Activated T-helper 1 cell treated with anti-CD3 and anti-CD28 coated beads, Interleukin-12 subunit alpha, Interleukin-12 subunit beta, Interleukin-2, Interleukin-4 antibody, amounts not matched to agents 30 ng/mL and 10 ng/mL and 1 ng/mL, durations not matched to agents 14 hours and 24 hours and 36 hours (primary cell): ENCODE results near the gene SMCP. TPM values are rescaled to one million over a fixed set of nuclear protein-coding genes. Genes with fewer than 3 reads are reported as not detected.

Experiments
- DNase-seq: peaks from one replicate; pipeline ENCODE4 v3.0.0; 2021; ENCODE audit warnings: low spot score
- H3K27ac Mint-ChIP-seq: one replicate; pipeline ENCODE4 v1.8.0; 2021; ENCODE audit warnings: mild to moderate bottlenecking, mixed read lengths
- H3K27me3 Mint-ChIP-seq: one replicate; pipeline ENCODE4 v1.8.0; 2022; ENCODE audit warnings: mild to moderate bottlenecking, moderate library complexity, mixed read lengths; ENCODE audit not compliant: insufficient read depth
- H3K36me3 Mint-ChIP-seq: one replicate; pipeline ENCODE4 v1.8.0; 2021; ENCODE audit warnings: low read depth, mixed read lengths
- H3K4me1 Mint-ChIP-seq: one replicate; pipeline ENCODE4 v1.8.0; 2021; ENCODE audit warnings: low read depth, mixed read lengths
- H3K4me3 Mint-ChIP-seq: one replicate; pipeline ENCODE4 v1.8.0; 2021; ENCODE audit warnings: mild to moderate bottlenecking, moderate library complexity, mixed read lengths
- H3K9me3 Mint-ChIP-seq: one replicate; pipeline ENCODE4 v1.8.0; 2021; ENCODE audit warnings: mixed read lengths
- intact Hi-C: fragments of 100-400 bp; cut with micrococcal nuclease; formaldehyde crosslinking; loops from one replicate; pipeline ENCODE4 v1.15.1; 2024
- total RNA-seq: library from RNA; stranded (reverse); gene quantifications from 2 replicates; pipeline ENCODE4 v1.2.3, GENCODE V29; 2022

Gene SMCP
- total RNA-seq, 1 donor from 2014 or later: not detected

- H3K4me3 Mint-ChIP-seq: no peak overlapping the region
- peaks cover 10% of the 10 kb centered on the region for H3K27me3 Mint-ChIP-seq
- no peak overlapping the region for H3K27ac Mint-ChIP-seq
- no peaks in the 10 kb centered on the region for H3K36me3 Mint-ChIP-seq
- H3K4me1 Mint-ChIP-seq: no peaks in the 10 kb centered on the region
- DNase-seq: no peak
- intact Hi-C loops: no loop called here
- H3K9me3 Mint-ChIP-seq: no peaks in the 10 kb centered on the region
These were observed 23.5 kb downstream of the SMCP start for GRCh38 chr1:152901631-152902030.

- intact Hi-C loops: no loop called here
- H3K27ac Mint-ChIP-seq: no peak overlapping the region
- peaks cover 7% of the 10 kb centered on the region for H3K27me3 Mint-ChIP-seq
- no peaks in the 10 kb centered on the region for H3K9me3 Mint-ChIP-seq
- no peak overlapping the region for H3K4me3 Mint-ChIP-seq
- no peaks in the 10 kb centered on the region for H3K4me1 Mint-ChIP-seq
- H3K36me3 Mint-ChIP-seq: no peaks in the 10 kb centered on the region
- no peak for DNase-seq
These were observed 24.5 kb downstream of the SMCP start for GRCh38 chr1:152902636-152903035.

- no peak for DNase-seq
- Mint-ChIP-seq H3K9me3 (no peaks in the 10 kb centered on the region), H3K36me3 (no peaks in the 10 kb centered on the region), H3K27ac (no peak overlapping the region), H3K4me1 (no peaks in the 10 kb centered on the region), H3K4me3 (no peak overlapping the region), H3K27me3 (peaks cover 1% of the 10 kb centered on the region)
- intact Hi-C loops: no loop called here
These were observed 26.7 kb downstream of the SMCP start for GRCh38 chr1:152904688-152905440.

- no peak overlapping the region for H3K4me3 Mint-ChIP-seq
- H3K27ac Mint-ChIP-seq: no peak overlapping the region
- intact Hi-C loops: no loop called here
- no peaks in the 10 kb centered on the region for H3K36me3 Mint-ChIP-seq
- DNase-seq: no peak
- no peaks in the 10 kb centered on the region for H3K9me3 Mint-ChIP-seq
- no peaks in the 10 kb centered on the region for H3K27me3 Mint-ChIP-seq
- no peaks in the 10 kb centered on the region for H3K4me1 Mint-ChIP-seq
These were observed 28.0 kb downstream of the SMCP start for GRCh38 chr1:152906023-152906565.

GRCh38 chr1:152907686-152908601 is 29.8 kb downstream of the SMCP start, which contains the start of gene IVL:
Gene IVL (plus strand): TSS chr1:152908546. CDS start chr1:152909798, 1,252 bp downstream.
- H3K4me1 Mint-ChIP-seq: no peaks in the 10 kb centered on the region
- peaks cover 4% of the 10 kb centered on the region for H3K27me3 Mint-ChIP-seq
- H3K9me3 Mint-ChIP-seq: no peaks in the 10 kb centered on the region
- no peaks in the 10 kb centered on the region for H3K36me3 Mint-ChIP-seq
- DNase-seq: no peak
- intact Hi-C loops: no loop called here
- no peak within 1 kb of the TSS for H3K4me3 Mint-ChIP-seq
- H3K27ac Mint-ChIP-seq: no peak within 1 kb of the TSS

GRCh38 chr1:152909206-152909605 is 31.1 kb downstream of the SMCP start:
- Mint-ChIP-seq H3K9me3 (no peaks in the 10 kb centered on the region), H3K36me3 (no peaks in the 10 kb centered on the region), H3K27me3 (peaks cover 6% of the 10 kb centered on the region), H3K27ac (no peak overlapping the region), H3K4me1 (no peaks in the 10 kb centered on the region), H3K4me3 (no peak overlapping the region)
- DNase-seq: no peak
- intact Hi-C loops: no loop called here

- Mint-ChIP-seq H3K4me1 (no peaks in the 10 kb centered on the region), H3K36me3 (no peaks in the 10 kb centered on the region), H3K27me3 (peaks cover 12% of the 10 kb centered on the region), H3K9me3 (no peaks in the 10 kb centered on the region), H3K27ac (no peak overlapping the region), H3K4me3 (no peak overlapping the region)
- DNase-seq: no peak
- intact Hi-C loops: no loop called here
These were observed 34.3 kb downstream of the SMCP start for GRCh38 chr1:152912471-152912870.

- H3K4me3 Mint-ChIP-seq: no peak overlapping the region
- H3K27ac Mint-ChIP-seq: no peak overlapping the region
- no peaks in the 10 kb centered on the region for H3K4me1 Mint-ChIP-seq
- no peaks in the 10 kb centered on the region for H3K9me3 Mint-ChIP-seq
- H3K27me3 Mint-ChIP-seq: peaks cover 12% of the 10 kb centered on the region
- no peaks in the 10 kb centered on the region for H3K36me3 Mint-ChIP-seq
- intact Hi-C loops: no loop called here
- DNase-seq: no peak
These were observed 34.8 kb downstream of the SMCP start for GRCh38 chr1:152912900-152913299.

- Mint-ChIP-seq H3K4me3 (no peak overlapping the region), H3K27ac (no peak overlapping the region), H3K27me3 (peaks cover 10% of the 10 kb centered on the region), H3K9me3 (no peaks in the 10 kb centered on the region), H3K4me1 (no peaks in the 10 kb centered on the region), H3K36me3 (no peaks in the 10 kb centered on the region)
- DNase-seq: no peak
- intact Hi-C loops: no loop called here
These were observed 39.7 kb downstream of the SMCP start for GRCh38 chr1:152917794-152918193.

GRCh38 chr1:152919071-152919470 is 40.9 kb downstream of the SMCP start:
- H3K27me3 Mint-ChIP-seq: peaks cover 7% of the 10 kb centered on the region
- H3K4me3 Mint-ChIP-seq: no peak overlapping the region
- intact Hi-C loops: no loop called here
- H3K36me3 Mint-ChIP-seq: no peaks in the 10 kb centered on the region
- no peaks in the 10 kb centered on the region for H3K4me1 Mint-ChIP-seq
- H3K27ac Mint-ChIP-seq: no peak overlapping the region
- DNase-seq: no peak
- H3K9me3 Mint-ChIP-seq: no peaks in the 10 kb centered on the region

GRCh38 chr1:152924191-152924590 is 46.1 kb downstream of the SMCP start:
- intact Hi-C loops: no loop called here
- Mint-ChIP-seq H3K27ac (no peak overlapping the region), H3K4me1 (no peaks in the 10 kb centered on the region), H3K36me3 (no peaks in the 10 kb centered on the region), H3K4me3 (no peak overlapping the region), H3K27me3 (peaks cover 1% of the 10 kb centered on the region), H3K9me3 (no peaks in the 10 kb centered on the region)
- DNase-seq: no peak

GRCh38 chr1:152926091-152926490 is 48.0 kb downstream of the SMCP start:
- Mint-ChIP-seq H3K9me3 (no peaks in the 10 kb centered on the region), H3K27me3 (peaks cover 1% of the 10 kb centered on the region), H3K4me1 (no peaks in the 10 kb centered on the region), H3K27ac (no peak overlapping the region), H3K36me3 (no peaks in the 10 kb centered on the region), H3K4me3 (no peak overlapping the region)
- no peak for DNase-seq
- intact Hi-C loops: loop anchor here (2.0 kb wide), 1 partner anchor 57 kb away; no protein-coding TSS in a partner anchor

- no peaks in the 10 kb centered on the region for H3K9me3 Mint-ChIP-seq
- no peak overlapping the region for H3K27ac Mint-ChIP-seq
- DNase-seq: no peak
- no peaks in the 10 kb centered on the region for H3K4me1 Mint-ChIP-seq
- H3K36me3 Mint-ChIP-seq: no peaks in the 10 kb centered on the region
- intact Hi-C loops: no loop called here
- peaks cover 1% of the 10 kb centered on the region for H3K27me3 Mint-ChIP-seq
- H3K4me3 Mint-ChIP-seq: no peak overlapping the region
These were observed 50.5 kb downstream of the SMCP start for GRCh38 chr1:152928671-152929070.
